ENCODE data around the gene ITGA7. TPM values are rescaled to one million over a fixed set of nuclear protein-coding genes. Genes with fewer than 3 reads are reported as not detected.
"Not testable (repeated sequence)": the region's sequence is repeated elsewhere in the genome, so short reads cannot be mapped to it uniquely, and the experiment has no call there.

Gene ITGA7
- total and polyA plus RNA-seq, 5 donors from 2014 or later = 0.29 to 0.76 TPM; not detected in 3

DNA sequence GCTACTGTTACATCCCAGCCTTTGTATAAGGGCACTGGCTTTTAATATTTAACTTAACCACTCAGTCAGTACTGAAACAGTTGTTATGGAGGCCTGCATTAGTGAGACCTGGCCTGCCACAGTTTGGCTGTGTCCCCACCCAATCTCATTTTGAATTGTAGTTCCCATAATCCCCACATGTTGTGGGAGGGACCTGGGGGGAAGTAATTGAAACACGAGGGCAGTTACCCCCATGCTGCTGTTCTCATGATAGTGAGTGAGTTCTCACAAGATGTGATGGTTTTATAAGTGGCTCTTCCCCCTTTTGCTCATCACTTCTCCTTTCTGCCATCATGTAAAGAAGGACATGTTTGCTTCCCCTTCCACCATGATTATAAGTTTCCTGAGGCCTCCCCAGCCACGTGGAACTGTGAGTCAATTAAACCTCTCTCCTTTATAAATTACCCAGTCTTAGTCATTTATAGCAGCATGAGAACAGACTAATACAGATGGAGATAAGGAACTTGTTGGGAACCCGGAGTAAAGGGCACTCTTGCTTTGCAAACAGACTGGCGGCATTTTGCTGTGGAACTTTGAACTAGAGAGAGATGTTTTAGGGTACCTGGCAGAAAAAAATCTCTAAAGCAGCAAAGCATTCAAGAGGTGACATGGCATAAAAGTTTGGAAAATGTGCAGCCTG is 56.9 kb downstream of the ITGA7 start:
- H3K4me3 Mint-ChIP-seq; H3K4me1 ChIP-seq (ENCODE audit: control insufficient read depth, insufficient read depth, low read length, poor library complexity, severe bottlenecking); DNase-seq; H3K9me3 Mint-ChIP-seq; H3K27ac Mint-ChIP-seq; H3K9me3 ChIP-seq (ENCODE audit: control insufficient read depth in 2 of 2, low read length in 2 of 2); H3K36me3 Mint-ChIP-seq; H3K27me3 ChIP-seq (ENCODE audit: control insufficient read depth, insufficient read depth, low read length); H3K27ac ChIP-seq (ENCODE audit: insufficient read depth, low read length, poor library complexity, severe bottlenecking); ATAC-seq (ENCODE audit: low read depth in 2 of 2); H3K4me3 ChIP-seq (ENCODE audit: low read depth, low read length); H3K27me3 Mint-ChIP-seq; H3K36me3 ChIP-seq (ENCODE audit: control insufficient read depth, insufficient read depth, low read length); H3K4me1 Mint-ChIP-seq: not testable (repeated sequence)

DNA sequence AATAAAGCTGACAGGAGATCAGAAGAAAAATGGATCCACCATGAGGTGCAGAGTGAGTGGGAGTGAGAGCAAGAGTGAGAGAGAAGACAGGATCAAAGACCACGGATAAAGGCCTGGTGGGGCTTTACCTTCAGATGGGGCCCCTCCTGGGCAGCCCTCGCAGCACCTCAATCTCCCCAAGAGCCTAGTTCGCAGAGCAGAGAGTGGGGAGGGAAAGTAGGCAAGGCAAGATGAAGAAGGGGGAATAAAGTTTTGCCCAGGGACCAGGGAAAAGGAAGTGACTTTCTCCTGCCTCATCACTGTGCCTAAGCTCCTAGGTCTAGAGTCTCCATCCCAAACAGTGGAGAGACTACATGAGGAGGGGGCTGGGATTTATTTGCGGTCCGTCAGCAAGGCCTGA is 60.7 kb downstream of the ITGA7 start:
- ATAC-seq (ENCODE audit: low read depth in 2 of 2) (no peak), DNase-seq (no peak)
- Mint-ChIP-seq H3K4me3 (peak overlapping the region in 3 of 4 donors; percentile 10 to 66 (median 20)), H3K27me3 (peaks cover 6% of the 10 kb centered on the region), H3K27ac (peak overlapping the region; percentile 84 to 98 (median 93)), H3K9me3 (peaks cover 0 to 2% (median 0%) of the 10 kb centered on the region in 7 donors), H3K36me3 (no peaks in the 10 kb centered on the region), H3K4me1 (peaks cover 9 to 20% (median 15%) of the 10 kb centered on the region in 4 donors)
- Histone ChIP-seq H3K27me3 (ENCODE audit: control insufficient read depth, insufficient read depth, low read length) (no peaks in the 10 kb centered on the region), H3K4me3 (ENCODE audit: low read depth, low read length) (no peak overlapping the region), H3K27ac (ENCODE audit: insufficient read depth, low read length, poor library complexity, severe bottlenecking) (peak overlapping the region; percentile 76), H3K4me1 (ENCODE audit: control insufficient read depth, insufficient read depth, low read length, poor library complexity, severe bottlenecking) (peaks cover 16% of the 10 kb centered on the region), H3K36me3 (ENCODE audit: control insufficient read depth, insufficient read depth, low read length) (no peaks in the 10 kb centered on the region), H3K9me3 (ENCODE audit: control insufficient read depth in 2 of 2, low read length in 2 of 2) (no peaks in the 10 kb centered on the region)

DNA sequence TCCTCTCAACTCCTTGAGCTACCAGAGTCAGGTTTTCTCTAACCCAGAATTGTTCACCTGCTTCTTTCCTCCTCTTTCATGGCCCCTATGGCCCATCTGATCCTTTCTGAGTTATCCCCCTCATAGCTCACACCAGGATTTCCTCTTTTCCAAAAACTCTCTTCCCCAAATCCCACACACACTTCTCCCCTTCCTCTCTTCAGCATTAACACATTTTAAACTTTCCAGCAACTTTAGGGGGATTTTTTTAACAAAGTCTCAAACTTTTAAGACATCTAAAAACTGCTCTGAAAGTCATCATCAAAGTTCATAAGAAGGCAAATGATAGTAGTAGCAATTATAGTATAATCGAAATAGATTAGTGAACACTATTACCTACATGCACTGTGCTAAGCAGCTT is 63.1 kb downstream of the ITGA7 start:
- Mint-ChIP-seq H3K4me3 (no peak overlapping the region), H3K4me1 (peaks cover 10 to 24% (median 15%) of the 10 kb centered on the region in 4 donors), H3K36me3 (no peaks in the 10 kb centered on the region), H3K27me3 (no peaks in the 10 kb centered on the region), H3K9me3 (peaks cover 0 to 1% (median 0%) of the 10 kb centered on the region in 7 donors), H3K27ac (no peak overlapping the region)
- Histone ChIP-seq H3K27me3 (ENCODE audit: control insufficient read depth, insufficient read depth, low read length) (no peaks in the 10 kb centered on the region), H3K4me3 (ENCODE audit: low read depth, low read length) (no peak overlapping the region), H3K36me3 (ENCODE audit: control insufficient read depth, insufficient read depth, low read length) (no peaks in the 10 kb centered on the region), H3K9me3 (ENCODE audit: control insufficient read depth in 2 of 2, low read length in 2 of 2) (no peaks in the 10 kb centered on the region), H3K27ac (ENCODE audit: insufficient read depth, low read length, poor library complexity, severe bottlenecking) (no peak overlapping the region), H3K4me1 (ENCODE audit: control insufficient read depth, insufficient read depth, low read length, poor library complexity, severe bottlenecking) (peaks cover 16% of the 10 kb centered on the region)
- DNase-seq (no peak), ATAC-seq (ENCODE audit: low read depth in 2 of 2) (no peak)

DNA sequence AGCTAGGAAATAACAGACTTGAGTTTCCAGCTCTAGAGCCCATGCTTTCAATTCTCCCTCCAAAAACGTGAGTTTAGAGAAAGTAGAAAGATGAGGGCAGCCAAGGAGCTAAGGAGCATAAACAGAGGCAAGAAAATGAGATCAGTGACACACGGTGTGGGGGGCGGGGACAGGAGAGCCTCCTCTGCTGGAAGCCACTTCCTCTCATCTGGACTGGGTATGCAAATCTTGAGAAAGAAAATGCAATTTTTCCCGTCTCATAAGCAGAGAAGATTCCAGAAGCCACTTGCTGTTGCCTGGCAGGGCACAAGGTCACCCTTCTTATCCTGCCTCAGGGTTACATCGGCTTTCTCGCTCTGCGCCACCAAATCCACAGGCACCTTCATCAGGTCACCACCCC is 65.0 kb downstream of the ITGA7 start:
- Histone ChIP-seq H3K9me3 (ENCODE audit: control insufficient read depth in 2 of 2, low read length in 2 of 2) (no peaks in the 10 kb centered on the region), H3K27me3 (ENCODE audit: control insufficient read depth, insufficient read depth, low read length) (no peaks in the 10 kb centered on the region), H3K4me1 (ENCODE audit: control insufficient read depth, insufficient read depth, low read length, poor library complexity, severe bottlenecking) (peaks cover 16% of the 10 kb centered on the region), H3K27ac (ENCODE audit: insufficient read depth, low read length, poor library complexity, severe bottlenecking) (no peak overlapping the region), H3K36me3 (ENCODE audit: control insufficient read depth, insufficient read depth, low read length) (no peaks in the 10 kb centered on the region), H3K4me3 (ENCODE audit: low read depth, low read length) (no peak overlapping the region)
- Mint-ChIP-seq H3K4me3 (no peak overlapping the region), H3K9me3 (no peaks in the 10 kb centered on the region), H3K27me3 (peaks cover 6% of the 10 kb centered on the region), H3K36me3 (no peaks in the 10 kb centered on the region), H3K4me1 (peaks cover 10 to 25% (median 15%) of the 10 kb centered on the region in 4 donors), H3K27ac (no peak overlapping the region)
- ATAC-seq (ENCODE audit: low read depth in 2 of 2) (no peak), DNase-seq (peak in 1 of 3 donors; percentile 49)

DNA sequence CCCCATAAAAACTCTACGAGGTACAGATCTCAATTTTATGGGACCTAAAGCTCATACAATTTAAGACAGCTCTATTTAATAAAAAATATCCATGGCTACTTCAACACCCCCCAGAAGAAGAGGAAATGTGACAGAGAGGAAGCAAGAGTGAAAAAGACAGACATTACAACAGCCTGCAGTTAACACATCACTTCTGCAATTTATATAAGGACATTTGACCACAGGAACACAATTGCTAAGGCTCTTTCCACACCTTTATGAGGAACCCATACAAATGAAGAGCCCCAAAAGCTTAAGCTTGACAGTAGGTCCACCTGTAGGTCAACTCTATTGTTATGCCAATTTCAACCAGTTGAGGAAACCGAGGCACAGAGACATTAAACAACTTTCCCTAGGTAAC is 65.4 kb downstream of the ITGA7 start:
- H3K27ac ChIP-seq (ENCODE audit: insufficient read depth, low read length, poor library complexity, severe bottlenecking) = no peak overlapping the region
- no peaks in the 10 kb centered on the region for H3K36me3 ChIP-seq (ENCODE audit: control insufficient read depth, insufficient read depth, low read length)
- DNase-seq = no peak
- Mint-ChIP-seq H3K27ac (no peak overlapping the region), H3K4me3 (no peak overlapping the region), H3K27me3 (peaks cover 10% of the 10 kb centered on the region), H3K36me3 (no peaks in the 10 kb centered on the region), H3K9me3 (no peaks in the 10 kb centered on the region), H3K4me1 (peaks cover 10 to 29% (median 16%) of the 10 kb centered on the region in 4 donors)
- no peaks in the 10 kb centered on the region for H3K9me3 ChIP-seq (ENCODE audit: control insufficient read depth in 2 of 2, low read length in 2 of 2)
- H3K4me3 ChIP-seq (ENCODE audit: low read depth, low read length) = no peak overlapping the region
- no peak for ATAC-seq (ENCODE audit: low read depth in 2 of 2)
- peaks cover 16% of the 10 kb centered on the region for H3K4me1 ChIP-seq (ENCODE audit: control insufficient read depth, insufficient read depth, low read length, poor library complexity, severe bottlenecking)
- no peaks in the 10 kb centered on the region for H3K27me3 ChIP-seq (ENCODE audit: control insufficient read depth, insufficient read depth, low read length)

DNA sequence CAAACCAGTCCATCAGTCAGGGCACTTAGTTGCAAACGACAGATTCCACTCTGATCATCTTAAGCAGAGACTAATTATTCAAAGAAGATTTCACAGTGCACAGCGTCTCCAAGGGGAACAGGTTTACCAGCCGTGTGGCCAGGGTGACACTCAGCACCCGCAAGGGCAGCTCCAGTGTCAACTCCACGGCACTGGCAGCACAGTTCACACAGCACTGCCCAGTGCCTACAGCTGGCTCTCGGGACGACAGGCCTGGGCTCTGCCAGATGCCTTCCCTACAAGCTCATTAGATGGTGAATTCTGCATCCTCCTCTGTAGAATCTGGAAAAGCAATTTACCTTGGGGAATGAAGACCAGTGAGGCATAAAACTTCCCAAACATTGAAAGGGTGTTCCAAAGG is 66.1 kb downstream of the ITGA7 start:
- ATAC-seq (ENCODE audit: low read depth in 2 of 2) (no peak), DNase-seq (no peak)
- H3K4me3 Mint-ChIP-seq = no peak overlapping the region
- Histone ChIP-seq H3K4me1 (ENCODE audit: control insufficient read depth, insufficient read depth, low read length, poor library complexity, severe bottlenecking) (peaks cover 14% of the 10 kb centered on the region), H3K36me3 (ENCODE audit: control insufficient read depth, insufficient read depth, low read length) (no peaks in the 10 kb centered on the region), H3K9me3 (ENCODE audit: control insufficient read depth in 2 of 2, low read length in 2 of 2) (no peaks in the 10 kb centered on the region), H3K27me3 (ENCODE audit: control insufficient read depth, insufficient read depth, low read length) (no peaks in the 10 kb centered on the region), H3K4me3 (ENCODE audit: low read depth, low read length) (no peak overlapping the region), H3K27ac (ENCODE audit: insufficient read depth, low read length, poor library complexity, severe bottlenecking) (no peak overlapping the region)
- no peak overlapping the region for H3K27ac Mint-ChIP-seq
- H3K27me3 Mint-ChIP-seq = peaks cover 15% of the 10 kb centered on the region
- no peaks in the 10 kb centered on the region for H3K36me3 Mint-ChIP-seq
- H3K4me1 Mint-ChIP-seq = peaks cover 10 to 29% (median 17%) of the 10 kb centered on the region in 4 donors
- H3K9me3 Mint-ChIP-seq = no peaks in the 10 kb centered on the region

DNA sequence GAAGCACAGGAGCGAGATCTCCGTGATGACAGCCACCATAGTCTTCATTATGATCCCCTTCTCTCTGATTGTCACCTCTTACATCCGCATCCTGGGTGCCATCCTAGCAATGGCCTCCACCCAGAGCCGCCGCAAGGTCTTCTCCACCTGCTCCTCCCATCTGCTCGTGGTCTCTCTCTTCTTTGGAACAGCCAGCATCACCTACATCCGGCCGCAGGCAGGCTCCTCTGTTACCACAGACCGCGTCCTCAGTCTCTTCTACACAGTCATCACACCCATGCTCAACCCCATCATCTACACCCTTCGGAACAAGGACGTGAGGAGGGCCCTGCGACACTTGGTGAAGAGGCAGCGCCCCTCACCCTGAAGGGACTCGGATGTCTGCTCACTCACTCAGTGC is 70.2 kb downstream of the ITGA7 start:
- peaks cover under 1% of the 10 kb centered on the region for H3K4me1 ChIP-seq (ENCODE audit: control insufficient read depth, insufficient read depth, low read length, poor library complexity, severe bottlenecking)
- no peaks in the 10 kb centered on the region for H3K36me3 ChIP-seq (ENCODE audit: control insufficient read depth, insufficient read depth, low read length)
- no peaks in the 10 kb centered on the region for H3K27me3 ChIP-seq (ENCODE audit: control insufficient read depth, insufficient read depth, low read length)
- no peaks in the 10 kb centered on the region for H3K9me3 ChIP-seq (ENCODE audit: control insufficient read depth in 2 of 2, low read length in 2 of 2)
- Mint-ChIP-seq H3K4me3 (peak overlapping the region in 1 of 4 donors; percentile 53), H3K9me3 (no peaks in the 10 kb centered on the region), H3K27me3 (peaks cover 15% of the 10 kb centered on the region), H3K36me3 (no peaks in the 10 kb centered on the region), H3K27ac (peak overlapping the region in 2 of 3 donors; percentile 60 to 68), H3K4me1 (peaks cover 0 to 15% (median 6%) of the 10 kb centered on the region in 4 donors)
- no peak overlapping the region for H3K4me3 ChIP-seq (ENCODE audit: low read depth, low read length)
- DNase-seq (peak in 2 of 3 donors; percentile 13 to 51), ATAC-seq (ENCODE audit: low read depth in 2 of 2) (peak; percentile 55 to 62)
- no peak overlapping the region for H3K27ac ChIP-seq (ENCODE audit: insufficient read depth, low read length, poor library complexity, severe bottlenecking)

DNA sequence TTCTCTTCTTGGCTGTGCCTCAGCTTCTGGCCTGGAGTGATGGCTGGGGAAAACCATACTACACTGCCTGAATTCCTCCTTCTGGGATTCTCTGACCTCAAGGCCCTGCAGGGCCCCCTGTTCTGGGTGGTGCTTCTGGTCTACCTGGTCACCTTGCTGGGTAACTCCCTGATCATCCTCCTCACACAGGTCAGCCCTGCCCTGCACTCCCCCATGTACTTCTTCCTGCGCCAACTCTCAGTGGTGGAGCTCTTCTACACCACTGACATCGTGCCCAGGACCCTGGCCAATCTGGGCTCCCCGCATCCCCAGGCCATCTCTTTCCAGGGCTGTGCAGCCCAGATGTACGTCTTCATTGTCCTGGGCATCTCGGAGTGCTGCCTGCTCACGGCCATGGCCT is 70.9 kb downstream of the ITGA7 start, which contains the start of gene OR10P1:
OR10P1 (plus strand) TSS at position 40 of the 400 bp plus-strand sequence; CDS start at position 40, 0 bp downstream.
- no peaks in the 10 kb centered on the region for H3K4me1 ChIP-seq (ENCODE audit: control insufficient read depth, insufficient read depth, low read length, poor library complexity, severe bottlenecking)
- Mint-ChIP-seq H3K9me3 (peaks cover 0 to 1% (median 0%) of the 10 kb centered on the region in 7 donors), H3K27ac (peak within 1 kb of the TSS in 2 of 3 donors; percentile 60 to 68), H3K4me3 (peak within 1 kb of the TSS in 1 of 4 donors; percentile 53), H3K4me1 (peaks cover 0 to 9% (median 1%) of the 10 kb centered on the region in 4 donors), H3K36me3 (no peaks in the 10 kb centered on the region), H3K27me3 (peaks cover 15% of the 10 kb centered on the region)
- no peak within 1 kb of the TSS for H3K4me3 ChIP-seq (ENCODE audit: low read depth, low read length)
- H3K9me3 ChIP-seq (ENCODE audit: control insufficient read depth in 2 of 2, low read length in 2 of 2) = no peaks in the 10 kb centered on the region
- peaks cover 2% of the 10 kb centered on the region for H3K27me3 ChIP-seq (ENCODE audit: control insufficient read depth, insufficient read depth, low read length)
- H3K36me3 ChIP-seq (ENCODE audit: control insufficient read depth, insufficient read depth, low read length) = no peaks in the 10 kb centered on the region
- DNase-seq = no peak
- ATAC-seq (ENCODE audit: low read depth in 2 of 2) = no peak
- no peak within 1 kb of the TSS for H3K27ac ChIP-seq (ENCODE audit: insufficient read depth, low read length, poor library complexity, severe bottlenecking)

Measured in CD4-positive, CD25-positive, alpha-beta regulatory T cell (primary cell).